ENCODE results near the gene SIRT7. TPM values are rescaled to one million over a fixed set of nuclear protein-coding genes. Genes with fewer than 3 reads are reported as not detected.
A peak's percentile ranks its signal among the peaks of the same experiment; 100 is the strongest.

The SIRT7 gene
- total RNA-seq, 2 experiments from 2014 or later = 56.7 to 57.5 TPM

DNA sequence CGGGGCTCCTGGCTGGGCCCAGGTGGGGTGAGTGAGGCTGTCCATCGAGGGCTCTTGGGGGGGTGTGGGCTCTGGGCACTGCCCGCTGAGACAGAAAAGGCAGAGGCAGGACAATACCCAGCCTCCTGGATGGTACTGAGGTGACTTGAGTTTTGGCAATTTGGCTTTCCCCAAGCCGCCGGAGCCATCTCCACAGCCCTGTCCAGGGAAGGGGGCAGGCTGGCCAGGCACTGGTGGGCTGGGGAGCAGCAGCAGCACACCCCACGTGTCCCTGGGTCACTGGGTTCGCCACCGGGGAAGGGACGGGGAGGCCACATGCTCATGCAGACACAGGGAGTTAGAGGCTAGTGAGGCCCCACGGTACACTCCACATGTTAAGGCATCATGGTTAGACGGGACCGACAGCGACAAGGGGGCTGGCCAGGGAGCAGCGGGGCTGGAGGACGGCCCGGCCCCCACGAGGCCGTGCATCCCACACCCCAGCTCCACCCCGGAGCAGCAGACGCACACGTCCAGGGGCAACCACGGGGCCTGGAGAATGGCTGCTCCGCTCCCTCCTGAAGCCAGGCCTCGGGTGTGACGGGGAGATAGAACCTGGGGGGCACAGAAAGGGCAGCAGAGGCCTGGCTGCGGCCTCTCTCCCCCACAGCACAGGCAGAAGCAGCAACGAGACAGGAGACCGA, 49.8 kb downstream of the SIRT7 start:
- ATAC-seq (ENCODE audit: poor library complexity) = no peak
- Histone ChIP-seq H3K4me3 (ENCODE audit: low read length) (no peak overlapping the region), H3K27me3 (ENCODE audit: control insufficient read depth in 1 of 2, insufficient read depth in 2 of 2, low read length in 2 of 2) (peaks cover 0 to 3% of the 10 kb centered on the region in 2 experiments), H3K9me3 (ENCODE audit: control insufficient read depth in 1 of 2, insufficient read depth in 1 of 2, low read length in 2 of 2) (peaks cover 0 to 3% of the 10 kb centered on the region in 2 experiments), H3K27ac (ENCODE audit: low read depth in 1 of 2, low read length in 2 of 2) (no peak overlapping the region), H3K4me1 (ENCODE audit: insufficient read depth, low read length) (peaks cover 70% of the 10 kb centered on the region), H3K36me3 (ENCODE audit: insufficient read depth, low read length) (peaks cover 46% of the 10 kb centered on the region)
- TF ChIP-seq, protein P1, sequence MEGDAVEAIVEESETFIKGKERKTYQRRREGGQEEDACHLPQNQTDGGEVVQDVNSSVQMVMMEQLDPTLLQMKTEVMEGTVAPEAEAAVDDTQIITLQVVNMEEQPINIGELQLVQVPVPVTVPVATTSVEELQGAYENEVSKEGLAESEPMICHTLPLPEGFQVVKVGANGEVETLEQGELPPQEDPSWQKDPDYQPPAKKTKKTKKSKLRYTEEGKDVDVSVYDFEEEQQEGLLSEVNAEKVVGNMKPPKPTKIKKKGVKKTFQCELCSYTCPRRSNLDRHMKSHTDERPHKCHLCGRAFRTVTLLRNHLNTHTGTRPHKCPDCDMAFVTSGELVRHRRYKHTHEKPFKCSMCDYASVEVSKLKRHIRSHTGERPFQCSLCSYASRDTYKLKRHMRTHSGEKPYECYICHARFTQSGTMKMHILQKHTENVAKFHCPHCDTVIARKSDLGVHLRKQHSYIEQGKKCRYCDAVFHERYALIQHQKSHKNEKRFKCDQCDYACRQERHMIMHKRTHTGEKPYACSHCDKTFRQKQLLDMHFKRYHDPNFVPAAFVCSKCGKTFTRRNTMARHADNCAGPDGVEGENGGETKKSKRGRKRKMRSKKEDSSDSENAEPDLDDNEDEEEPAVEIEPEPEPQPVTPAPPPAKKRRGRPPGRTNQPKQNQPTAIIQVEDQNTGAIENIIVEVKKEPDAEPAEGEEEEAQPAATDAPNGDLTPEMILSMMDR (IDR thresholded peaks at IDR 0.05) = no peak
- Mint-ChIP-seq H3K4me1 (ENCODE audit: low read depth) (peaks cover 38% of the 10 kb centered on the region), H3K9me3 (no peaks in the 10 kb centered on the region), H3K27me3 (no peaks in the 10 kb centered on the region), H3K36me3 (ENCODE audit: low read depth) (peaks cover 55% of the 10 kb centered on the region), H3K4me3 (peak overlapping the region; percentile 72), H3K27ac (peak overlapping the region; percentile 84)
- CTCF ChIA-PET = interaction anchor here (1.6 kb wide), 1 partner anchor 24 kb away, joined by 5 read pairs; the partner anchor contains the start of gene ANAPC11
- peak in 1 of 14 experiments; percentile 15 for DNase-seq
- POLR2A ChIA-PET = interaction anchor here (1.1 to 1.2 kb wide), 2 partner anchors 17 to 155 kb away, joined by 4 to 5 read pairs; partner anchors contain the start of genes CENPX and LRRC45
- intact Hi-C loops (cut with DNase I, micrococcal nuclease) = loop anchor here in 1 of 2 experiments (10.0 kb wide), 1 partner anchor 353 kb away; the partner anchor contains the start of gene ACTG1

GRCh38 chr17:81867170-81867990, 50.6 kb downstream of the SIRT7 start:
- Histone ChIP-seq H3K27ac (ENCODE audit: low read depth in 1 of 2, low read length in 2 of 2) (no peak overlapping the region), H3K9me3 (ENCODE audit: control insufficient read depth in 1 of 2, insufficient read depth in 1 of 2, low read length in 2 of 2) (peaks cover 0 to 3% of the 10 kb centered on the region in 2 experiments), H3K27me3 (ENCODE audit: control insufficient read depth in 1 of 2, insufficient read depth in 2 of 2, low read length in 2 of 2) (peaks cover 0 to 3% of the 10 kb centered on the region in 2 experiments), H3K36me3 (ENCODE audit: insufficient read depth, low read length) (peaks cover 48% of the 10 kb centered on the region), H3K4me1 (ENCODE audit: insufficient read depth, low read length) (peaks cover 69% of the 10 kb centered on the region), H3K4me3 (ENCODE audit: low read length) (no peak overlapping the region)
- Mint-ChIP-seq H3K27me3 (no peaks in the 10 kb centered on the region), H3K4me3 (peak overlapping the region; percentile 72), H3K9me3 (no peaks in the 10 kb centered on the region), H3K36me3 (ENCODE audit: low read depth) (peaks cover 51% of the 10 kb centered on the region), H3K4me1 (ENCODE audit: low read depth) (peaks cover 38% of the 10 kb centered on the region), H3K27ac (peak overlapping the region; percentile 84)
- ChIA-PET CTCF (no interaction called here), POLR2A (interaction anchor here (0.8 to 2.2 kb wide), 5 partner anchors 18 to 164 kb away, joined by 3 to 10 read pairs (median 5); partner anchors contain the start of genes ALYREF, ANAPC11, CENPX and LRRC45)
- intact Hi-C loops (cut with DNase I, micrococcal nuclease) = loop anchor here in 1 of 2 experiments (10.0 kb wide), 1 partner anchor 353 kb away; the partner anchor contains the start of gene ACTG1
- no peak for ATAC-seq (ENCODE audit: poor library complexity)
- TF ChIP-seq, protein P1 (IDR thresholded peaks at IDR 0.05) = no peak
- peak in 5 of 14 experiments; percentile 30 to 47 (median 39) for DNase-seq

Measured in CD4-positive, alpha-beta T cell (primary cell).